Measurements from ENCODE around the gene KRTCAP3.

KRTCAP3 gene

DNA sequence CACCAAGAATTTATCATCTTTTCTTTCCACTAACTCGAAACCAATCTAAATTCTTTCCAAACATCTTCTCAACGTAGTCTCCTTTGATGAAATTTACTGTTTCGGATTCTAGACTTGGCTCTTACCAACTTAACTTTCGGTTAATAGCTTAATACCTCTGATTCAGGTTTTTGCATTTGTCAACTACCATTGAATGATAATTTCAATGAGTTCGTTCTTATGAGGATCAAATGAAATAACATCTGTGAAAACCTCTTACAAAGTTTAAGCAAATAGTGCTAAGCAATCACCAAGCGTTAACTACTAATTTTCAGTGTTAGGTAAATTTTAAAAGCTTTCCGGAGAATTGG is 14.3 kb upstream of the KRTCAP3 start:
- peak overlapping the region; percentile 67 for H3K27ac ChIP-seq (ENCODE audit: low read depth, low read length)
- no peaks in the 10 kb centered on the region for H3K9me3 ChIP-seq (ENCODE audit: control insufficient read depth, insufficient read depth, low read length)
- H4K20me1 ChIP-seq (ENCODE audit: control insufficient read depth, insufficient read depth, low read depth, low read length) = peaks cover 3% of the 10 kb centered on the region; the same call in 1 of the 2 replicates
- H3K79me2 ChIP-seq (ENCODE audit: control insufficient read depth, low read length) = peaks cover 38% of the 10 kb centered on the region
- H3K36me3 ChIP-seq (ENCODE audit: control insufficient read depth, low read length) = no peaks in the 10 kb centered on the region; the same call in 1 of the 2 replicates
- H3K4me3 ChIP-seq (ENCODE audit: low read length) = peak overlapping the region; percentile 100
- no peaks in the 10 kb centered on the region for H3F3A ChIP-seq (ENCODE audit: control insufficient read depth, insufficient read depth)
- no peaks in the 10 kb centered on the region for H3K9me2 ChIP-seq (replicated peaks; ENCODE audit: control insufficient read depth, low read length)
- no peaks in the 10 kb centered on the region for H3K27me3 ChIP-seq (ENCODE audit: control insufficient read depth, low read length)
- H3K4me2 ChIP-seq (ENCODE audit: low read length) = peak overlapping the region; percentile 98
- H3K4me1 ChIP-seq (ENCODE audit: control insufficient read depth, low read length) = peaks cover 22% of the 10 kb centered on the region
- TF ChIP-seq, protein P1, sequence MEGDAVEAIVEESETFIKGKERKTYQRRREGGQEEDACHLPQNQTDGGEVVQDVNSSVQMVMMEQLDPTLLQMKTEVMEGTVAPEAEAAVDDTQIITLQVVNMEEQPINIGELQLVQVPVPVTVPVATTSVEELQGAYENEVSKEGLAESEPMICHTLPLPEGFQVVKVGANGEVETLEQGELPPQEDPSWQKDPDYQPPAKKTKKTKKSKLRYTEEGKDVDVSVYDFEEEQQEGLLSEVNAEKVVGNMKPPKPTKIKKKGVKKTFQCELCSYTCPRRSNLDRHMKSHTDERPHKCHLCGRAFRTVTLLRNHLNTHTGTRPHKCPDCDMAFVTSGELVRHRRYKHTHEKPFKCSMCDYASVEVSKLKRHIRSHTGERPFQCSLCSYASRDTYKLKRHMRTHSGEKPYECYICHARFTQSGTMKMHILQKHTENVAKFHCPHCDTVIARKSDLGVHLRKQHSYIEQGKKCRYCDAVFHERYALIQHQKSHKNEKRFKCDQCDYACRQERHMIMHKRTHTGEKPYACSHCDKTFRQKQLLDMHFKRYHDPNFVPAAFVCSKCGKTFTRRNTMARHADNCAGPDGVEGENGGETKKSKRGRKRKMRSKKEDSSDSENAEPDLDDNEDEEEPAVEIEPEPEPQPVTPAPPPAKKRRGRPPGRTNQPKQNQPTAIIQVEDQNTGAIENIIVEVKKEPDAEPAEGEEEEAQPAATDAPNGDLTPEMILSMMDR (IDR thresholded peaks at IDR 0.05; ENCODE audit: low read depth, low read length, poor library complexity, severe bottlenecking) = no peak

GRCh38 chr2:27428213-27428977 is 13.8 kb upstream of the KRTCAP3 start, which contains the start of gene NRBP1:
NRBP1 (plus strand) TSS chr2:27428631; CDS start chr2:27433274, 4,643 bp downstream.
- peaks cover 38% of the 10 kb centered on the region for H3K79me2 ChIP-seq (ENCODE audit: control insufficient read depth, low read length)
- H3K36me3 ChIP-seq (ENCODE audit: control insufficient read depth, low read length) = peaks cover 5% of the 10 kb centered on the region
- peak within 1 kb of the TSS; percentile 100 for H3K4me3 ChIP-seq (ENCODE audit: low read length)
- H3K4me1 ChIP-seq (ENCODE audit: control insufficient read depth, low read length) = peaks cover 22% of the 10 kb centered on the region
- peaks cover 3% of the 10 kb centered on the region; the same call in 1 of the 2 replicates for H4K20me1 ChIP-seq (ENCODE audit: control insufficient read depth, insufficient read depth, low read depth, low read length)
- no peaks in the 10 kb centered on the region for H3F3A ChIP-seq (ENCODE audit: control insufficient read depth, insufficient read depth)
- H3K9me3 ChIP-seq (ENCODE audit: control insufficient read depth, insufficient read depth, low read length) = no peaks in the 10 kb centered on the region
- peak within 1 kb of the TSS; percentile 98 for H3K4me2 ChIP-seq (ENCODE audit: low read length)
- no peaks in the 10 kb centered on the region for H3K27me3 ChIP-seq (ENCODE audit: control insufficient read depth, low read length)
- H3K27ac ChIP-seq (ENCODE audit: low read depth, low read length) = peak within 1 kb of the TSS; percentile 67
- H3K9me2 ChIP-seq (replicated peaks; ENCODE audit: control insufficient read depth, low read length) = no peaks in the 10 kb centered on the region
- no peak for TF ChIP-seq EZH2phosphoT487 (IDR thresholded peaks at IDR 0.05; ENCODE audit: borderline replicate concordance, low read length)
- TF ChIP-seq, protein P1 (IDR thresholded peaks at IDR 0.05; ENCODE audit: low read depth, low read length, poor library complexity, severe bottlenecking) = peak; percentile 44

GRCh38 chr2:27428978-27429541 is 13.1 kb upstream of the KRTCAP3 start:
- H3K4me1 ChIP-seq (ENCODE audit: control insufficient read depth, low read length) = peaks cover 22% of the 10 kb centered on the region
- H3K9me2 ChIP-seq (replicated peaks; ENCODE audit: control insufficient read depth, low read length) = no peaks in the 10 kb centered on the region
- no peaks in the 10 kb centered on the region for H3K27me3 ChIP-seq (ENCODE audit: control insufficient read depth, low read length)
- H3K4me2 ChIP-seq (ENCODE audit: low read length) = peak overlapping the region; percentile 98
- peak overlapping the region; percentile 67 for H3K27ac ChIP-seq (ENCODE audit: low read depth, low read length)
- H4K20me1 ChIP-seq (ENCODE audit: control insufficient read depth, insufficient read depth, low read depth, low read length) = peaks cover 3% of the 10 kb centered on the region; the same call in 1 of the 2 replicates
- H3K4me3 ChIP-seq (ENCODE audit: low read length) = peak overlapping the region; percentile 100
- H3K36me3 ChIP-seq (ENCODE audit: control insufficient read depth, low read length) = peaks cover 11% of the 10 kb centered on the region
- H3F3A ChIP-seq (ENCODE audit: control insufficient read depth, insufficient read depth) = no peaks in the 10 kb centered on the region
- H3K79me2 ChIP-seq (ENCODE audit: control insufficient read depth, low read length) = peaks cover 38% of the 10 kb centered on the region
- TF ChIP-seq, protein P1 (IDR thresholded peaks at IDR 0.05; ENCODE audit: low read depth, low read length, poor library complexity, severe bottlenecking) = no peak
- no peak for TF ChIP-seq EZH2phosphoT487 (IDR thresholded peaks at IDR 0.05; ENCODE audit: borderline replicate concordance, low read length)
- no peaks in the 10 kb centered on the region for H3K9me3 ChIP-seq (ENCODE audit: control insufficient read depth, insufficient read depth, low read length)
